ENCODE data around the gene NVL. TPM values are rescaled to one million over a fixed set of nuclear protein-coding genes. Genes with fewer than 3 reads are reported as not detected.
A peak's percentile ranks its signal among the peaks of the same experiment; 100 is the strongest.

The NVL gene
- total and polyA plus RNA-seq, 4 experiments from 2014 or later: 16.9 to 46.7 (median 29.9) TPM

DNA sequence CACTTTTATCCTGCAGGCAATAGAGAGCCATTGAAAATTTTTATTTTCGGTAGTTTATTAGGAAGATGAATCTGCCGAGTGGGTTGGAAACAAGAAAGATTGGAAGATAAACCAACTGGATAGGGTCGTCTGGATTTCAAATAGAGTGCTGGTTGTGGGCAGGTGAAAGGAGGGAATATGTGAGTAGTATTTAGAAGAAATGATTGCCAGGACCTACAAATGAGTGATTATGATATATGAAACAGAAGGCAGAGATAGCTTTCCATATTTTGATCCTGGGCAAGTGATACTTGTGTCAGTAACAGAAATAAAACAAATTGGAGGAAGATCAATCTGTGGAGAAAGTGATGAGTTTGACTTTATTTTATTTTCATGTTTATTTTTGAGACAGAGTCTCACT, 29.2 kb upstream of the NVL start:
- no peaks in the 10 kb centered on the region for H3K27me3 ChIP-seq (ENCODE audit: insufficient read depth, low read length)
- peak overlapping the region in 7 of 8 donors; percentile 26 to 99 (median 91) for H3K4me3 Mint-ChIP-seq
- no peak overlapping the region for H3K27ac ChIP-seq (ENCODE audit: low read depth, low read length)
- peaks cover 22 to 26% of the 10 kb centered on the region in 2 donors for H3K36me3 Mint-ChIP-seq
- no peak overlapping the region for H3K4me3 ChIP-seq (ENCODE audit: low read length in 2 of 2)
- peaks cover 37% of the 10 kb centered on the region for H3K4me1 ChIP-seq (ENCODE audit: insufficient read depth, low read length)
- peak overlapping the region in 6 of 7 donors; percentile 5 to 85 (median 18) for H3K27ac Mint-ChIP-seq
- H3K4me1 Mint-ChIP-seq: peaks cover 35 to 73% (median 57%) of the 10 kb centered on the region in 4 donors
- H3K9me3 Mint-ChIP-seq: no peaks in the 10 kb centered on the region
- H3K36me3 ChIP-seq (ENCODE audit: insufficient read depth, low read length): no peaks in the 10 kb centered on the region
- DNase-seq: no peak
- no peaks in the 10 kb centered on the region for H3K27me3 Mint-ChIP-seq
- intact Hi-C loops (cut with micrococcal nuclease): loop anchor here (5.0 kb wide), 1 partner anchor 33 kb away; no protein-coding TSS in a partner anchor
- CTCF ChIA-PET (ENCODE audit: partially characterized antibody): interaction anchor here (1.2 to 1.3 kb wide), 2 partner anchors 25 to 98 kb away, joined by 3 to 5 read pairs; no protein-coding TSS in a partner anchor
- POLR2A ChIA-PET (ENCODE audit: partially characterized antibody): interaction anchor here (0.8 to 3.2 kb wide), 3 partner anchors 16 to 29 kb away, joined by 3 to 15 read pairs (median 3); partner anchors contain the start of gene NVL
- no peaks in the 10 kb centered on the region for H3K9me3 ChIP-seq (ENCODE audit: control insufficient read depth in 1 of 2, low read length in 2 of 2)

GRCh38 chr1:224358237-224358636, 28.3 kb upstream of the NVL start:
- H3K36me3 Mint-ChIP-seq: peaks cover 14 to 18% of the 10 kb centered on the region in 2 donors
- no peaks in the 10 kb centered on the region for H3K9me3 ChIP-seq (ENCODE audit: control insufficient read depth in 1 of 2, low read length in 2 of 2)
- peak overlapping the region; percentile 73 to 98 (median 84) for H3K27ac Mint-ChIP-seq
- ChIA-PET POLR2A (ENCODE audit: partially characterized antibody) (interaction anchor here (0.6 to 3.2 kb wide), 10 partner anchors 8 to 175 kb away, joined by 3 to 15 read pairs (median 6); partner anchors contain the start of genes DEGS1 and NVL), CTCF (ENCODE audit: partially characterized antibody) (interaction anchor here (1.0 to 1.4 kb wide), 3 partner anchors 24 to 99 kb away, joined by 3 to 4 read pairs (median 3); no protein-coding TSS in a partner anchor)
- DNase-seq: no peak
- no peaks in the 10 kb centered on the region for H3K27me3 Mint-ChIP-seq
- H3K27ac ChIP-seq (ENCODE audit: low read depth, low read length): peak overlapping the region; percentile 72
- no peaks in the 10 kb centered on the region for H3K9me3 Mint-ChIP-seq
- H3K4me3 Mint-ChIP-seq: peak overlapping the region; percentile 86 to 99 (median 92)
- intact Hi-C loops (cut with micrococcal nuclease): loop anchor here (5.0 kb wide), 1 partner anchor 34 kb away; no protein-coding TSS in a partner anchor
- H3K4me1 Mint-ChIP-seq: peaks cover 30 to 66% (median 48%) of the 10 kb centered on the region in 4 donors
- no peaks in the 10 kb centered on the region for H3K36me3 ChIP-seq (ENCODE audit: insufficient read depth, low read length)
- peak overlapping the region in 1 of 2 donors; percentile 51 for H3K4me3 ChIP-seq (ENCODE audit: low read length in 2 of 2)
- no peaks in the 10 kb centered on the region for H3K27me3 ChIP-seq (ENCODE audit: insufficient read depth, low read length)
- H3K4me1 ChIP-seq (ENCODE audit: insufficient read depth, low read length): peaks cover 27% of the 10 kb centered on the region

DNA sequence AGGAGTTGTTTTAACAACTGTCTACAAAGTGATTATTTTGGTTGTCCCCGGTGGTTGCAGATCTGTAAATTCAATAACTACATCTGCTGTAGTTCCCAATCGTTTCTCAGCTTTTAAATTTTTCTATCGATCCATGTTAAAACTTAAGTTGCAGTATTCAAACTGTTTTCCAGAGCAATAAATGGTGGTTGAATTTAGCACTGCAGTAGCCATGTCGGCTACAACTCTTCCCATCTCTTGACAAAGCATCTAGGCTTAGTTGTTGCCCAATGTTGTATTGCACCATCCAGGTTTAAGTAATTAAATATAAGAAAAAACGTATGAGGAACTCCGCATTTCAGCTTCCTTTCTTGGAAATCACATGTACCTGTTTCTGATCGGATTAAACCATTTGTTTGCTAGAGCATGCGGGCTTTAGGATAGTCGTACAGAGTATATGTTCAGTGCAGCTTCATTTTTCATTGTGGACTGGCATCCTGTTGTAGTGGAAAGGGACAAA, 27.7 kb upstream of the NVL start:
- Mint-ChIP-seq H3K9me3 (no peaks in the 10 kb centered on the region), H3K27me3 (no peaks in the 10 kb centered on the region), H3K4me1 (peaks cover 28 to 61% (median 44%) of the 10 kb centered on the region in 4 donors), H3K27ac (peak overlapping the region; percentile 73 to 98 (median 86)), H3K36me3 (peaks cover 11 to 12% of the 10 kb centered on the region in 2 donors), H3K4me3 (peak overlapping the region; percentile 86 to 99 (median 92))
- H3K27ac ChIP-seq (ENCODE audit: low read depth, low read length): peak overlapping the region; percentile 72
- H3K4me1 ChIP-seq (ENCODE audit: insufficient read depth, low read length): peaks cover 27% of the 10 kb centered on the region
- intact Hi-C loops (cut with micrococcal nuclease): loop anchor here (2.0 to 5.0 kb wide), 2 partner anchors 23 to 35 kb away; no protein-coding TSS in a partner anchor
- peak overlapping the region; percentile 51 to 63 for H3K4me3 ChIP-seq (ENCODE audit: low read length in 2 of 2)
- ChIA-PET CTCF (ENCODE audit: partially characterized antibody) (interaction anchor here (1.0 to 1.4 kb wide), 3 partner anchors 24 to 100 kb away, joined by 3 to 4 read pairs (median 3); no protein-coding TSS in a partner anchor), POLR2A (ENCODE audit: partially characterized antibody) (interaction anchor here (0.6 to 3.2 kb wide), 14 partner anchors 9 to 175 kb away, joined by 3 to 15 read pairs (median 6); partner anchors contain the start of genes DEGS1, NVL and WDR26)
- H3K9me3 ChIP-seq (ENCODE audit: control insufficient read depth in 1 of 2, low read length in 2 of 2): no peaks in the 10 kb centered on the region
- H3K27me3 ChIP-seq (ENCODE audit: insufficient read depth, low read length): no peaks in the 10 kb centered on the region
- DNase-seq: no peak
- no peaks in the 10 kb centered on the region for H3K36me3 ChIP-seq (ENCODE audit: insufficient read depth, low read length)

DNA sequence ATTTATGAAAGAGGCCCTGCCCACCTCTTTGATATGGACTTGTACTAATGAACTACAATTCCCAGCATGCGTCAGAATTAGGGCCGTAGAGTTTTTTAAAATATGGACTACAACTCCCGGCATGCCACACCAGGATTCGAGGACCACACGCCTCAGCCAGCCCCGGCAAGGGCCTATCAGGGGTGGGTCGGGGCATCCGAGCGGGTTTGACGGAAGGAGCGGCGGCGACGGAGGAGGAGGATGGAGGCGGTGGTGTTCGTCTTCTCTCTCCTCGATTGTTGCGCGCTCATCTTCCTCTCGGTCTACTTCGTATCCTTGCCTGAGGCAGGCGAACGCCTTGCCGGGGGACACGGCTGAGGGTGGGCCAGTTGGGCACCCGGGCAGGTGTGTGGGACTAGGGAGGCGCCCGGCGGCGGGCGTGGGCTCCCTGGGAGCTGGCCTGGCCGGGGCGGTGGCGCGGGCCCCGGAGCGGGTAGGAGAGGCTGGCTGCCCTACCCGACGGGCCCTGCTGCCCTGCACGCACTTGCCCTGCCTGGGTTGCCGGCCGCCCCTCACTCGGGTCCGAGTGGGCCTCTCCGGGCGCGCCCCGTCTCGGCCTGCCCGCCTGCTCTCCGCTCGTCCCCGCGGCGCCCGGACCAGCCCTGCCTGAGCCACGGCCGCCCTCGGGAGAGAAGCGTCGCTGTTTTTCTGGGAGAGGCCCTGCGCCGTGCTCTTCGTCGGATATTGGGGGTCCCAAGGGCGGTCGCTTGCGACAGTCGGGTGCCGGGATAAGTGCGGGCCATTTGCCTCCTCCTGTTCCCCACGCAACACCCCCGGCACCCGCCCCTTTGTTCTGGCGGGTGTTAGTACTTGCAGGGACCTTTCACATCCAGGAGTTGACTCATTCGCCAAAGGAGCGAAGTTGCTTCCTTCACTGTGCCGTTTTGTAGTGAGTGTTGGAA, 27.0 kb upstream of the NVL start, which contains the start of gene CNIH4:
CNIH4 (plus strand) TSS at position 195 of the 941 bp plus-strand sequence; CDS start at position 241, 46 bp downstream.
- DNase-seq: peak; percentile 92 to 95 (median 94)
- H3K9me3 ChIP-seq (ENCODE audit: control insufficient read depth in 1 of 2, low read length in 2 of 2): no peaks in the 10 kb centered on the region
- peak within 1 kb of the TSS; percentile 51 to 63 for H3K4me3 ChIP-seq (ENCODE audit: low read length in 2 of 2)
- Mint-ChIP-seq H3K27ac (peak within 1 kb of the TSS; percentile 73 to 98 (median 93)), H3K4me1 (peaks cover 26 to 54% (median 39%) of the 10 kb centered on the region in 4 donors), H3K36me3 (peaks cover 6 to 10% of the 10 kb centered on the region in 2 donors), H3K27me3 (no peaks in the 10 kb centered on the region), H3K4me3 (peak within 1 kb of the TSS; percentile 90 to 99 (median 94)), H3K9me3 (no peaks in the 10 kb centered on the region)
- H3K36me3 ChIP-seq (ENCODE audit: insufficient read depth, low read length): no peaks in the 10 kb centered on the region
- H3K27me3 ChIP-seq (ENCODE audit: insufficient read depth, low read length): no peaks in the 10 kb centered on the region
- H3K4me1 ChIP-seq (ENCODE audit: insufficient read depth, low read length): peaks cover 27% of the 10 kb centered on the region
- POLR2A ChIA-PET (ENCODE audit: partially characterized antibody): interaction anchor here (0.7 to 3.2 kb wide), 17 partner anchors 9 to 243 kb away, joined by 3 to 15 read pairs (median 4); partner anchors contain the start of genes DEGS1, FBXO28, NVL and WDR26
- intact Hi-C loops (cut with micrococcal nuclease): loop anchor here (1.0 to 5.0 kb wide), 7 partner anchors 24 to 243 kb away; partner anchors contain the start of genes FBXO28, NVL and WDR26
- CTCF ChIA-PET (ENCODE audit: partially characterized antibody): interaction anchor here (1.3 kb wide), 1 partner anchor 23 kb away, joined by 3 read pairs; no protein-coding TSS in a partner anchor
- H3K27ac ChIP-seq (ENCODE audit: low read depth, low read length): peak within 1 kb of the TSS; percentile 72

GRCh38 chr1:224353975-224354925, 24.3 kb upstream of the NVL start:
- intact Hi-C loops (cut with micrococcal nuclease): no loop called here
- no peaks in the 10 kb centered on the region for H3K27me3 ChIP-seq (ENCODE audit: insufficient read depth, low read length)
- no peaks in the 10 kb centered on the region for H3K9me3 ChIP-seq (ENCODE audit: control insufficient read depth in 1 of 2, low read length in 2 of 2)
- no peaks in the 10 kb centered on the region for H3K36me3 ChIP-seq (ENCODE audit: insufficient read depth, low read length)
- no peaks in the 10 kb centered on the region for H3K9me3 Mint-ChIP-seq
- H3K27me3 Mint-ChIP-seq: no peaks in the 10 kb centered on the region
- H3K36me3 Mint-ChIP-seq: peaks cover 5 to 10% of the 10 kb centered on the region in 2 donors
- no peak overlapping the region for H3K4me3 Mint-ChIP-seq
- peaks cover 22 to 32% (median 25%) of the 10 kb centered on the region in 4 donors for H3K4me1 Mint-ChIP-seq
- ChIA-PET POLR2A (ENCODE audit: partially characterized antibody) (interaction anchor here (1.4 kb wide), 1 partner anchor 11 kb away, joined by 3 read pairs; no protein-coding TSS in a partner anchor), CTCF (ENCODE audit: partially characterized antibody) (interaction anchor here (0.6 to 4.4 kb wide), 5 partner anchors 13 to 238 kb away, joined by 3 to 36 read pairs (median 5); no protein-coding TSS in a partner anchor)
- H3K27ac Mint-ChIP-seq: peak overlapping the region in 2 of 7 donors; percentile 26 to 35
- no peak overlapping the region for H3K4me3 ChIP-seq (ENCODE audit: low read length in 2 of 2)
- no peak for DNase-seq
- H3K4me1 ChIP-seq (ENCODE audit: insufficient read depth, low read length): peaks cover 17% of the 10 kb centered on the region
- no peak overlapping the region for H3K27ac ChIP-seq (ENCODE audit: low read depth, low read length)

Measured in CD4-positive, alpha-beta memory T cell (primary cell).